ENCODE measurements around the gene TBX10. TPM values are rescaled to one million over a fixed set of nuclear protein-coding genes. Genes with fewer than 3 reads are reported as not detected.

TBX10 gene
- not detected in 2 replicates for total RNA-seq

DNA sequence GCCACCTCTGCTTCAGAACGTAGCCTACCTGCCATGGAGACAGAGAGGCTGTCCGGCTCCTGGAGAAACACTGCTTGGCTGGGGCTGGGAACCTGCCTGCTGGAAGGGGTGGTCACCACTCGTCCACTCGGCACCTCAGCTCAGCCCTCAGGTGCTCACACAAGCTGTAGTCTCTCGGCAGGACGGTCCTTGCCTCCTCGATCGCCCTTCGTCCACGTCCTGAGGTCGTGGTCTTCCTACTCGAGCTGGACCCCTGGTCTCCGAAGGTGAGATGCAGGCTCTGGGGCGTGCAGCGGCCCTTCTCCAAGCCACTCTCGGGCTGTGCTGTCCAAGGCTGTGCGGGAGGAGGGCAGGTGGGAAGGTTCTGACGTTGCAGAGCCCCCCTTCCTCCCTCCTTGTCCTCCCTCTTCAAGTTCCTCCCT lies at the start of gene TBX10:
TBX10 (minus strand) TSS at position 326 of the 422 bp plus-strand sequence; CDS start at position 35, 291 bp downstream.

DNA sequence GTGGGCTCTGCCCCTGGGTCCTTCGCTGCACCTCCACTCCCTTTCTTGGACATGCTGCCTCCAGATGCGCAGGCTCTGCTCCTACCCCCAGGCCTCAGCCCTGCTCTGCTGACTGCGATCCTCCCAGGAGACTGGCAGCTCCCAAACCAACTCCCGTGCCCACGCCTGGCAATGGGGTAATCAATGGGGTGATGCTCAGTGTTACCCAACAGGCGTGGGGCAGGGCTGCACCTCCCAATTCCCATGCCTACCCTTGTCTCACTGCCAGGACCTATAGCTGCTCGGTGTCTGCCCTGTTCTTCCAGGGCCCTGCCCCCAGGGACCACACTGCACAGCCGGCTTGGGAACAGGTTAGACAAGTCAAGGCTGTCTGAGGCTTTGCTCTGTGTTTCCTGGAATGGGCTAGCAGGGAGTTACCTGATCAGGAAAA lies 34.9 kb upstream of the TBX10 start, which contains the start of gene ALDH3B2:
ALDH3B2 (minus strand) TSS at position 182 of the 430 bp plus-strand sequence. CDS start 7,688 bp downstream, outside the sequence.

DNA sequence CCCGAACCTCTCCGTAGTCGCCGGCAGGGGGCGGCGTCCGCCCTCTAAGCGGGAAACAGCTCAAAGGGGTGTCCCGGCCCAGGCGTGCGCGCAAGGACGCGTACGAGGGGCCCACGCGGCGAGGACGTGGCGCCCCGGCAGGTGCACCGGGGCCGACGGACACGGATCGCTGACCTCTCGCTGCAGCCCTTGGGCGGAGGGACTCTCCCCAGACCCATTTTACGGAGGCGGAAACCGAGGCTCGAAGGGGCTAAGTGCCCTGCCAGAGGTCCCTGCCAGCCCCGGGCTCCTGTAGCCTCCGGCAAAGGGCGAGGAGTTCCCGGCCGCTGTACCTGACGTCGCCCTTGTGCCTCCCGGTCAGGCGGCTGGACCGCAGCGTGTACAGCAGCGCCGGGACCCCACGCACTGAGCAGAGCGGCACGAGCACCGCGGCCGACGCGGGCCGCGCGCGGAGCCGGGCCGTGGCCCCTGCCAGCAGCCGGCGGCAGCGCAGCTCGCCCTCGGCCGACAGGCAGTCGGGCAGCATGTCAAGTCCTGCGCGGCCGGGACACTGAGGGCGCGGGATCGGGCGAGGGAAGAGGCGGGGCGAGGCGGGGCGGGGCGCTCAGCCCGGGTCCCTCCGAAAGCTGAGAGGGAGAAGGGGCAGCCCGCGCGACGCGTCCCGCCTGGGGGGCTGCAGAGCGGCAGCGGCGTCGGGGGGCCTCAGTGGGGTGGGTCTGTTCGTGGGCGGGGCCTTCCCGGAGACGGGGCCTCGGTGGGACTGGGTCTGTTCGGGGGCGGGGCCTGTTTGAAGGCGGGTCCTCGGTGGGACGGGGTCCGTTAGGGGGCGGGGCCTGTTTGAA lies 10.0 kb downstream of the TBX10 start, which contains the start of gene NUDT8:
NUDT8 (minus strand) TSS at position 552 of the 842 bp plus-strand sequence; CDS start at position 526, 26 bp downstream.

DNA sequence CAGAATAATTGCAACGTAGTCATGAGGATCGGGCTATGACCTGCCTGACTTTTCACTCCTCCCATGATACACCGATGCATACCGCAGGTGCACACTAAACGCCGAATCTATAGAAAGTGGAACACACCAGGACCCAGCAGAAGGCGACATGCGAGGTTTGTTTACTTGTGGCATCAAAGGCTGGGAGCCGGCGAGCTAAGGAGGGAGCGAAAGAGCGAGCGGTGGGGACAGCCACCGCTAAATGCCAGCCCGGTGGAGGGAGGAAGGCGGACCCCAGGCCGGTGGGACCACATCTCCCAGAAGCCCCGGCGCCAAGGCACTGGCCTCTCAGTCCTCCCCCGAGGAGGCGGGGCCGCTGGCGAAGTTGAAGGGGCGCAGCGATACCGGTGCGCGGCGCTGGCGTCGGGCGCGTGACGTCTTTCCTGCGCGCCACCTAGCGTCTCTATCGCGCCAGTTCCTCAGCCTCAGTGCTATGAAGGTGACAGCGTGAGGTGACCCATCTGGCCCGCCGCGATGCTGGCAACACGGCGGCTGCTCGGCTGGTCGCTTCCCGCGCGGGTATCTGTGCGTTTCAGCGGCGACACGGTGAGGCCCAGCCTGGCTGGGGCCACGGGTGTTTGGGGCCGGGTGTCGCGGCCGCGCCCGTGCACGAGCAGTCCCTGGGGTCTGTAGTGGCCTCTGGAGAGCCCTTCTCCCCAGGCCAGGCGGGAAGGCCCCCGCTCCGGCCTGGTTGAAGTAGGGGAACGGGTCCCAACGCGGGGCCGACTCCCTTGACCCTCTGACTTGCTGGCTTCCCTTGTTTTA lies 32.9 kb downstream of the TBX10 start, which contains the start of gene NDUFV1:
NDUFV1 (plus strand) TSS at position 445 of the 804 bp plus-strand sequence; CDS start at position 514, 69 bp downstream.

DNA sequence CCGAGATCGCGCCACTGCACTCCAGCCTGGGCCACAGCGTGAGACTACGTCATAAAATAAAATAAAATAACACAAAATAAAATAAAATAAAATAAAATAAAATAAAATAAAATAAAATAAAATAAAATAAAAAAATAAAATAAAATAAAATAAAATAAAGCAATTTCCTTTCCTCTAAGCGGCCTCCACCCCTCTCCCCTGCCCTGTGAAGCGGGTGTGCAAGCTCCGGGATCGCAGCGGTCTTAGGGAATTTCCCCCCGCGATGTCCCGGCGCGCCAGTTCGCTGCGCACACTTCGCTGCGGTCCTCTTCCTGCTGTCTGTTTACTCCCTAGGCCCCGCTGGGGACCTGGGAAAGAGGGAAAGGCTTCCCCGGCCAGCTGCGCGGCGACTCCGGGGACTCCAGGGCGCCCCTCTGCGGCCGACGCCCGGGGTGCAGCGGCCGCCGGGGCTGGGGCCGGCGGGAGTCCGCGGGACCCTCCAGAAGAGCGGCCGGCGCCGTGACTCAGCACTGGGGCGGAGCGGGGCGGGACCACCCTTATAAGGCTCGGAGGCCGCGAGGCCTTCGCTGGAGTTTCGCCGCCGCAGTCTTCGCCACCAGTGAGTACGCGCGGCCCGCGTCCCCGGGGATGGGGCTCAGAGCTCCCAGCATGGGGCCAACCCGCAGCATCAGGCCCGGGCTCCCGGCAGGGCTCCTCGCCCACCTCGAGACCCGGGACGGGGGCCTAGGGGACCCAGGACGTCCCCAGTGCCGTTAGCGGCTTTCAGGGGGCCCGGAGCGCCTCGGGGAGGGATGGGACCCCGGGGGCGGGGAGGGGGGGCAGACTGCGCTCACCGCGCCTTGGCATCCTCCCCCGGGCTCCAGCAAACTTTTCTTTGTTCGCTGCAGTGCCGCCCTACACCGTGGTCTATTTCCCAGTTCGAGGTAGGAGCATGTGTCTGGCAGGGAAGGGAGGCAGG lies 56.0 kb downstream of the TBX10 start, which contains the start of gene GSTP1:
GSTP1 (plus strand) TSS at position 566 of the 958 bp plus-strand sequence; CDS start at position 598, 32 bp downstream.

Other genes starting within 250 kb of the TBX10 start
- 4.6 and 7.9 TPM in 2 replicates for gene RAD9A, start 247.8 kb downstream of the TBX10 start, total RNA-seq
- 278 and 283 TPM in 2 replicates for gene PPP1CA, start 237.9 kb downstream of the TBX10 start, total RNA-seq
- not detected in 2 replicates for gene TBC1D10C, start 235.7 kb downstream of the TBX10 start, total RNA-seq
- not detected in 2 replicates for gene CARNS1, start 224.1 kb downstream of the TBX10 start, total RNA-seq
- gene RPS6KB2, start 211.3 kb downstream of the TBX10 start, total RNA-seq: 66.0 and 76.4 TPM in 2 replicates
- 0.87 TPM in 1 of 2 replicates, not detected in the other for gene PTPRCAP, start 202.1 kb downstream of the TBX10 start, total RNA-seq
- 122 and 126 TPM in 2 replicates for gene CORO1B, start 196.3 kb downstream of the TBX10 start, total RNA-seq
- not detected in 2 replicates for gene GPR152, start 187.0 kb downstream of the TBX10 start, total RNA-seq
- gene CABP4, start 184.4 kb downstream of the TBX10 start, total RNA-seq: 2.1 and 3.9 TPM in 2 replicates
- gene TMEM134, start 170.5 kb downstream of the TBX10 start, total RNA-seq: 51.3 and 70.9 TPM in 2 replicates
- 52.0 and 61.3 TPM in 2 replicates for gene AIP, start 156.7 kb downstream of the TBX10 start, total RNA-seq
- 13.1 and 19.4 TPM in 2 replicates for gene PITPNM1, start 134.4 kb downstream of the TBX10 start, total RNA-seq
- 54.0 and 55.4 TPM in 2 replicates for gene CDK2AP2, start 131.6 kb downstream of the TBX10 start, total RNA-seq
- gene CABP2, start 116.3 kb downstream of the TBX10 start, total RNA-seq: not detected in 2 replicates
- gene GSTP1, start 56.0 kb downstream of the TBX10 start, total RNA-seq: 761 and 855 TPM in 2 replicates
- gene NDUFV1, start 32.8 kb downstream of the TBX10 start, total RNA-seq: 192 TPM in 2 replicates
- gene NUDT8, start 9.8 kb downstream of the TBX10 start, total RNA-seq: 12.3 and 16.5 TPM in 2 replicates
- not detected in 2 replicates for gene ACY3, start 11.0 kb upstream of the TBX10 start, total RNA-seq
- not detected in 2 replicates for gene ALDH3B2, start 34.9 kb upstream of the TBX10 start, total RNA-seq

Data from mammary microvascular endothelial cell (primary cell).